HEK293T (cell line): Measurements from ENCODE around the gene TSC22D3.

Experiments
- CTCF ChIA-PET: fragments of 350-600 bp; formaldehyde crosslinking; extraction: SDS; loops from one replicate; lab custom pipeline; 2021; ENCODE audit warnings: antibody characterized with exemption, inconsistent platforms; lab: Yijun Ruan, JAX
- POLR2A ChIA-PET: fragments of 350-600 bp; formaldehyde crosslinking; extraction: SDS; loops from one replicate; lab custom pipeline; 2020; ENCODE audit warnings: antibody characterized with exemption, inconsistent platforms; lab: Yijun Ruan, JAX
- DNase-seq: peaks from one replicate; pipeline ENCODE4 v3.0.0; 2012; ENCODE audit warnings: mixed read lengths; ENCODE audit errors: extremely low spot score
- ARNT ChIP-seq: fragments of 450-650 bp; IDR thresholded peaks from 2 replicates; pipeline ENCODE4 v1.6.1; 2017; ENCODE audit warnings: mild to moderate bottlenecking
- BHLHE40 ChIP-seq: fragments of 450-650 bp; IDR thresholded peaks from 2 replicates; pipeline ENCODE4 v1.6.1; 2016; ENCODE audit warnings: mild to moderate bottlenecking, moderate library complexity, borderline replicate concordance
- CTBP1 ChIP-seq: fragments of 450-650 bp; IDR thresholded peaks from 2 replicates; pipeline ENCODE4 v1.6.1; 2016; ENCODE audit warnings: borderline replicate concordance
- ELF4 ChIP-seq: fragments of 450-650 bp; IDR thresholded peaks from 2 replicates; pipeline ENCODE4 v1.6.1; 2017; ENCODE audit warnings: antibody characterized with exemption
- FOXA1 ChIP-seq: fragments of 450-650 bp; IDR thresholded peaks from 2 replicates; pipeline ENCODE4 v1.6.1; 2016; ENCODE audit warnings: mild to moderate bottlenecking
- FOXK2 ChIP-seq: fragments of 450-650 bp; IDR thresholded peaks from 2 replicates; pipeline ENCODE4 v1.6.1; 2016; ENCODE audit warnings: mild to moderate bottlenecking
- FOXM1 ChIP-seq: fragments of 450-650 bp; IDR thresholded peaks from 2 replicates; pipeline ENCODE4 v1.6.1; 2017; ENCODE audit warnings: mild to moderate bottlenecking, borderline replicate concordance
- HDGF ChIP-seq: fragments of 450-650 bp; IDR thresholded peaks from 2 replicates; pipeline ENCODE4 v1.6.1; 2017; ENCODE audit warnings: antibody characterized with exemption, borderline replicate concordance
- L3MBTL2 ChIP-seq: fragments of 450-650 bp; conservative IDR thresholded peaks from 2 replicates; pipeline ENCODE4 v1.6.1; 2016; ENCODE audit warnings: mild to moderate bottlenecking
- LEF1 ChIP-seq: fragments of 450-650 bp; IDR thresholded peaks from 2 replicates; pipeline ENCODE4 v1.6.1; 2017; ENCODE audit warnings: mild to moderate bottlenecking, borderline replicate concordance
- NFRKB ChIP-seq: fragments of 450-650 bp; IDR thresholded peaks from 2 replicates; pipeline ENCODE4 v1.6.1; 2016; ENCODE audit warnings: mild to moderate bottlenecking, moderate library complexity
- SP1 ChIP-seq: fragments of 450-650 bp; IDR thresholded peaks from 2 replicates; pipeline ENCODE4 v1.6.1; 2017
- SUZ12 ChIP-seq: fragments of 450-650 bp; IDR thresholded peaks from 2 replicates; pipeline ENCODE4 v1.6.1; 2016; ENCODE audit warnings: mild to moderate bottlenecking
- TARDBP ChIP-seq: fragments of 450-650 bp; IDR thresholded peaks from 2 replicates; pipeline ENCODE4 v1.6.1; 2016
- ZNF384 ChIP-seq: fragments of 450-650 bp; IDR thresholded peaks from 2 replicates; pipeline ENCODE4 v1.6.1; 2016
- TF ChIP-seq, protein P1 (sequence below): fragments of 450-650 bp; IDR thresholded peaks from 2 replicates; pipeline ENCODE4 v1.6.1; 2016

The TSC22D3 gene

DNA sequence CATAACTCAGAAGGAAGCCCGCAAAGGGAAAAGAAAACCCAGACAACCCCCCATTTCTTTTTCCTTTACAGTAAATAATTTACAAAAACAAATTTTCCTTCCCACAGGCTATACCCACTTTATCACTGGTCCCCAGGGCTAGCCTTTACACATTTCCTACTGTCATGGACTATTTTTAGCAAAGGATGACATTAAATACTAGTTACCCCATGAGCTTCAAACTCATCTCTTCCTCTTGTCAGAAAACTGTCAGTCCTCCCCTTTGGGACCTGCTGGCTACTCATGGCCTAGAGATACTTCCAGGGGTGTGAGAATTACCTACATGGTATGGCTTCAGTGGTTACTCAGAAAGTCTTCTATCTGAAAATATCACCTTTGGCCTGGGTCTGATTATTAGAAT lies 11.9 kb downstream of the TSC22D3 start:
- DNase-seq, result no peak
- POLR2A ChIA-PET, result interaction anchor here (1.0 to 1.2 kb wide), 2 partner anchors 42 to 48 kb away, joined by 3 read pairs; no protein-coding TSS in a partner anchor
- TF ChIP-seq ZNF384 (no peak), ARNT (no peak), BHLHE40 (no peak), L3MBTL2 (no peak), TARDBP (no peak), LEF1 (no peak), HDGF (no peak), ELF4 (no peak), CTBP1 (no peak), FOXM1 (no peak), FOXK2 (no peak), SP1 (no peak), SUZ12 (no peak), FOXA1 (no peak), NFRKB (no peak)
- TF ChIP-seq, protein P1, sequence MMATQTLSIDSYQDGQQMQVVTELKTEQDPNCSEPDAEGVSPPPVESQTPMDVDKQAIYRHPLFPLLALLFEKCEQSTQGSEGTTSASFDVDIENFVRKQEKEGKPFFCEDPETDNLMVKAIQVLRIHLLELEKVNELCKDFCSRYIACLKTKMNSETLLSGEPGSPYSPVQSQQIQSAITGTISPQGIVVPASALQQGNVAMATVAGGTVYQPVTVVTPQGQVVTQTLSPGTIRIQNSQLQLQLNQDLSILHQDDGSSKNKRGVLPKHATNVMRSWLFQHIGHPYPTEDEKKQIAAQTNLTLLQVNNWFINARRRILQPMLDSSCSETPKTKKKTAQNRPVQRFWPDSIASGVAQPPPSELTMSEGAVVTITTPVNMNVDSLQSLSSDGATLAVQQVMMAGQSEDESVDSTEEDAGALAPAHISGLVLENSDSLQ, result no peak
- CTCF ChIA-PET, result interaction anchor here (0.7 to 1.4 kb wide), 2 partner anchors 104 to 302 kb away, joined by 3 to 5 read pairs; no protein-coding TSS in a partner anchor

DNA sequence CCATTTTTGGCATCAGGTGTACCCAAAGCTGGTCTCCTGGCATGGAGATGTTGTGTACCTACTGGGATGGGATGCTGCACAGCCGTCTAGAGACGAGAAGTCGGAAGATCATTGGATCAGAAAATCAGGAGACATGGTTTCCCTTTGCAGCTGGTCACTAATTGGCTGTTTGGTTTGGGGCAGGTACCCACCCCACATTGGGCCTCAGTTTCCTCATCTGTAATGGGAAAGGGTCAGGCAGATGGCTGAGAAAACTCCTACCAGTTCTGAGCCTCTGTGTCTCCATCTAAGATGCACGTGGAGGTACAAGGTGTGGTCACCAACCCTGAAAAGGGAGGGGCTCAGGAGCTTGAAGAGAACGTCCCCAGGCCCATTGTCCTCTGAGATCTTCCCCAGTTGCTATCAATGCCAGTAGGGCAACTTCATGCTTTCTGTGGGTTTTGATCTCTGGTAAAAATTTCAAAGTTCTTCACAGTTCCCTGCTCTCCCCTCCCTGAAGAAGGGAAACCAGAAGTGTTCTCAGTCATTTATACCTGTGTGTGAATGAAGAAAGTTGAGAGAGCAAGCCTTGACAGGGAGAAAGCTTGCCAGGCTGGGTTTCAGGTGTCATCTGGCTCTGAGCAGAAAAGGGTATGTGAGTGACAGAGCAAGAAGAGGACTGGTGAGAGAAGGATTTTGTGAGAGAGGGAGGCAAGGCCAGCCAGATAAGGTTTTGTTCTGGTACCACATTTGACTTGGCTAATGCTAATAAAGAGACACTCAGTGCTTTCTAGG lies 15.1 kb downstream of the TSC22D3 start:
- DNase-seq, result no peak
- POLR2A ChIA-PET, result interaction anchor here (0.9 to 1.4 kb wide), 4 partner anchors 10 to 44 kb away, joined by 3 to 5 read pairs (median 4); partner anchors contain the start of gene TSC22D3
- TF ChIP-seq HDGF, result no peak
- no peak for TF ChIP-seq LEF1
- TF ChIP-seq ELF4, result no peak
- TF ChIP-seq BHLHE40, result no peak
- TF ChIP-seq CTBP1, result no peak
- no peak for TF ChIP-seq ARNT
- TF ChIP-seq SUZ12, result no peak
- TF ChIP-seq TARDBP, result no peak
- no peak for TF ChIP-seq L3MBTL2
- TF ChIP-seq, protein P1, result no peak
- CTCF ChIA-PET, result interaction anchor here (0.9 to 1.4 kb wide), 3 partner anchors 15 to 106 kb away, joined by 3 to 6 read pairs (median 3); partner anchors contain the start of gene TSC22D3

DNA sequence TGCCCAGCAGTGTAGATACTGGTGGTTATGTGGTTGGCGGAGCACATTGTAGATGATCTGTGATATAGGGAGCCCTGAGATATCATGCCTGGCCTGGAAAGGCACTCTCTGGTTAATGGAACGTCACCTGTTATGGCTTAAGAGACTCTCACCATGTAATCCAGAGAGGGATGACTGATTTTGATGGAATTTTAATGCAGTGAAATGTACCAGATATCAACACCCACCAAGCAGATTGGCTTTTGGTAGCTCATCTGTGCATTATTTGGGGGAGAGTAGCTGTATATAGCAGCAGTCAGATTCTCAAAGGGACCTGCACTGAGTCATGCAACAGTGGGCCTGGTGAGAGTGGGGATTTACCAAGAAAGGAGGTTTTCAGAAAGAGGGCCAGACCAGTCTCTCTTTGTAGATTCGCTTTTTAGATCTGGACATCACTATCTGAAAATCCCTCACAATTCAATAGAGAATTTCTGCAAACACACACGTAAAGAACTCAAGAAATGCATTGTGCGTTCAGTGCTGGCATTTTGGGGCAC lies 17.3 kb downstream of the TSC22D3 start:
- ChIA-PET POLR2A (interaction anchor here (1.3 to 1.4 kb wide), 2 partner anchors 17 to 29 kb away, joined by 3 to 4 read pairs; partner anchors contain the start of gene TSC22D3), CTCF (interaction anchor here (0.6 kb wide), 1 partner anchor 23 kb away, joined by 3 read pairs; no protein-coding TSS in a partner anchor)
- DNase-seq, result no peak
- TF ChIP-seq BHLHE40 (no peak), NFRKB (no peak), SUZ12 (no peak), SP1 (no peak), HDGF (no peak), ARNT (no peak), ZNF384 (no peak), FOXK2 (no peak), CTBP1 (no peak), FOXA1 (no peak), L3MBTL2 (no peak), ELF4 (no peak), LEF1 (no peak), FOXM1 (no peak), TARDBP (no peak)
- TF ChIP-seq, protein P1, result no peak

DNA sequence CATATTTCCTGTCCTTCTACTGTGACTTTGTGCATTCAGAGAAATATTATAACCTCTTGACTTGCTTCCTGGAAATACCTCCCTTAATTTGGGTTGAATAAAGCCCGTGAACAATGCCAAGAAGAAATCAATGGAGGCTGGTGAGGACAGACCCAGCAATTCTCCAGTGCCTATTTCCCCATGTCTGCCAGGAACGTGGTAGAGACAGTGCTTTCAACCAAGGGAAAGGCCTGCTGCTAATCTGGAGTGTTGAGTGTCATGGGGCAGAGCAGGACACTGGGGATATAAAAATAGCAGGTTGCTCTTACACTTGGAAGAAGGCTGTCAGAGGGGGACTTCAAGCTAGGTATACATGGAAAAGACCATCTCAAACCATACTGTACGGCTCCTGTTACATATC lies 19.9 kb downstream of the TSC22D3 start:
- CTCF ChIA-PET, result interaction anchor here (0.7 to 0.9 kb wide), 2 partner anchors 11 to 12 kb away, joined by 3 read pairs; no protein-coding TSS in a partner anchor
- no peak for DNase-seq
- TF ChIP-seq FOXK2 (no peak), ELF4 (no peak), SP1 (no peak), HDGF (no peak), TARDBP (no peak), CTBP1 (no peak), FOXA1 (no peak), NFRKB (no peak)
- TF ChIP-seq, protein P1, result no peak
- POLR2A ChIA-PET, result interaction anchor here (0.9 kb wide), 1 partner anchor 20 kb away, joined by 4 read pairs; the partner anchor contains the start of gene TSC22D3

DNA sequence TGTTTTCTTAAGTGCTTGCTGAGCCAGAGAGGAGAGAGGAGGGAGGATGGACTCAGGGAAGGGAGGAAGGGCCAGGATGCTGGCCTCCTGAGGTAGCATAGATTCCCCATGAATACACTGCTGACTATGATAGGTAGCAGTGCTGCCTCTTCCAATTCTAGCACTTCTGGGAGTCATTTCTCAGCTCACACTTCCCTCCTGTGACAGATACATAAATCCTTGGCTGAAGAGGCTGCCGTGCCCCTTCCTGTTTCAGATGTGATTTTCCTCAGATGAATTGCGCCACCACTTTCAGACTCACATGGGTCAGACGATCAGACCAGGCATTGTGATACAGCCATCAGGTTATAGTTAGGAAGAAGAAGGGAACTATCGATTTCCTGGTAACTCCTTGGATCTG lies 22.4 kb downstream of the TSC22D3 start:
- ChIA-PET CTCF (interaction anchor here (0.6 to 3.0 kb wide), 3 partner anchors 14 to 98 kb away, joined by 3 to 7 read pairs (median 4); partner anchors contain the start of gene TSC22D3), POLR2A (interaction anchor here (1.7 to 3.8 kb wide), 4 partner anchors 17 to 37 kb away, joined by 8 to 22 read pairs (median 12); no protein-coding TSS in a partner anchor)
- no peak for DNase-seq
- TF ChIP-seq ZNF384 (no peak), LEF1 (no peak), FOXA1 (no peak), SUZ12 (no peak), NFRKB (no peak), HDGF (no peak), BHLHE40 (no peak), ARNT (no peak), FOXM1 (no peak), L3MBTL2 (no peak)
